Ureter (tissue), 1 donor: Measurements from ENCODE around the gene FAM170B. TPM values are rescaled to one million over a fixed set of nuclear protein-coding genes. Genes with fewer than 3 reads are reported as not detected.
A peak's percentile ranks its signal among the peaks of the same experiment; 100 is the strongest.

Experiments
- DNase-seq: peaks from one replicate; pipeline ENCODE4 v3.0.0-alpha.2; 2020; ENCODE audit warnings: low spot score
- total RNA-seq: library from RNA; stranded (reverse); gene quantifications from one replicate; pipeline ENCODE4 v1.2.4, GENCODE V29; 2023
- donor health status: DM: yes; HTN: yes; CAD: no.

FAM170B gene
- total RNA-seq, 1 donor from 2014 or later: not detected

GRCh38 chr10:49169776-49170175, 36.0 kb upstream of the FAM170B start:
- DNase-seq: no peak

GRCh38 chr10:49168831-49169500, 35.1 kb upstream of the FAM170B start:
- DNase-seq: no peak

GRCh38 chr10:49168171-49168540, 34.3 kb upstream of the FAM170B start:
- peak; percentile 37 for DNase-seq

GRCh38 chr10:49167425-49168170, 33.8 kb upstream of the FAM170B start:
- DNase-seq: peak; percentile 23

- peak; percentile 28 for DNase-seq
These were observed 32.9 kb upstream of the FAM170B start for GRCh38 chr10:49166484-49167400.

- peak; percentile 15 for DNase-seq
These were observed 32.1 kb upstream of the FAM170B start for GRCh38 chr10:49165821-49166483.

DNA sequence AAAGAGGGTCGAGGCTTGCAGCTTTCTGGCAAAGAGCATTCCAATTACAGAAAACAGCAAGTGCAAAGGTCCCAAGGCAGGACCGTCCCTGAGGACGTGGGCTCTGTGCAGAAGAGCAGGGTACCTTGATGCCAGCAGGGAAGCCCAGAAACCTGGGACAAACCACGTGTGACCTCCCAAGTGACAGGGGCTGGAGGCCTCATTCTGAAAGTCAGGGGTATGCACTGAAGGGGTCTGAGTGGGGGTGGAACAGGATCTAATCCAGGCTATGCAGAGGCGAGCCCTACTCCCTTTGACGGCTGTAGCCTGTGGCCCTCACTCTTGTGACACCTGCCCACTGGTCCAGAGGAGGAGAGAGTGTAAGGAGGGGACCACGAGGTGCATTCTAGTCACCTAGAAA, 31.4 kb upstream of the FAM170B start:
- DNase-seq: peak; percentile 17

GRCh38 chr10:49164559-49165188, 30.9 kb upstream of the FAM170B start:
- DNase-seq: peak; percentile 45

DNA sequence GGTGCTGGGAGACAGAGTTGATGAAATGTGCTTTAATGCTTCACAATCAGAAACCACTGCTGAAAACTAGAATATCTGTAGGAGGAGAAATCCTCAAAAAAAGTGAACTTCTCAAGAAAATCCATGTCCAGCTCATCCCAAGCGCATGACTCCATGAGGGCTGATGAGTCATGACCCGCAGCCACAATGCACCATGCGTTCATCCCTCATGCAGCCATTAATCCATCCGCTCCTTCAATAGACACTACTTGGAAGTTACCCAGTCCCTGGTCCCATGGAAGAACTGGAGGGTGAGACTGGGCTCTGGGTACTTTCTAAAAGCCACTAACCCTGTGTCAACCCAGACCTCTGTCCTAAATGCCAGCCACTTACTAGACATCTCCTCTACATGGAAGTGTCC, 29.9 kb upstream of the FAM170B start:
- peak; percentile 14 for DNase-seq

GRCh38 chr10:49162761-49163310, 29.0 kb upstream of the FAM170B start:
- DNase-seq: peak; percentile 36

DNA sequence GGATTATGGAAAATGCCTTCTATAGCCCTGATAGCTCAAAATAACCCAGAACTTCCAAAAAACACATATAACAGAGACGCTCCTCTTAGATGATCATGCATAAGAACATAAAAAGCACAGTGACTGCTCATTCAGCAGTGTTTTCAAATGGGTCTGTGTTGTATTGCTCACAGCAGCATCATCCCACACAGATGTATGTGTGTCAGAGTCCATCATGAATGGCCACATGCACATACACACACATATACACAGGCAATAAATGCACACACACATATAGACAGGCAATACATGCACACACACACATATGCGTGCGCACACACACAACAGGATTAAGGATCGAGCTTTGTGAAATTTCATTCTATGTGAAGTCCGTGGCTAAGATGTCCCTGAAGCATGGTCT, 28.2 kb upstream of the FAM170B start:
- no peak for DNase-seq

DNA sequence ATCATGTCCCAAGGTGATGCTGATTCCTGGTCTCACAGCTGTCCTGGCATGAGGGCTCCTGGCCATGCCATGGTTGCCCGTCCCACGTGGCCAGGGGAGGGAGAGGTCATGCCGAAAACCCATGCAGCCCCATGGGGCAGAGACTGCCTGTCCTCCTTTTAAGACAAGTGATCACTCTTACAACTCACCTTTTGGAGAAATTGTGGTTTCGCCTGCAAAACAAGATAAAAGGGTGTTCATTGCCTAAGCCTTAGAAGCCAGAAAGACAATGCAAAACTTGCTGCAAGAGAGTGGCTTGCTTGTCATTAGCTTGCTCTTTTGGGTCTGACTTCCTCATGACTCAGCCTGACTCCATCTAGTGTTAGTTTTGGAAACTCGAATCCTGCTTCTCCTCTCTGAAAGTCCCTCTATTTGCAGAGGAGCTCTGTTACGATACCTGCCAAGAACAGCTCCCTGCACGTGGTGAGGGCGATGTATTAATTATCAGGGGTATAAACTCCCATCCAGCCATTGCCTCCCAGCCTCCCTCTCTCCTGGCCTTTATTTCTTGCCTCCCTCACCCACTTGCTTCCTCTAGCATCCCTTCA, 27.7 kb upstream of the FAM170B start:
- peak; percentile 38 for DNase-seq

GRCh38 chr10:49160814-49161213, 27.0 kb upstream of the FAM170B start:
- peak; percentile 29 for DNase-seq

- DNase-seq: no peak
These were observed 26.3 kb upstream of the FAM170B start for GRCh38 chr10:49160110-49160509.

- DNase-seq: no peak
These were observed 25.1 kb upstream of the FAM170B start for GRCh38 chr10:49158915-49159314.

GRCh38 chr10:49158404-49158803, 24.6 kb upstream of the FAM170B start:
- no peak for DNase-seq

- DNase-seq: no peak
These were observed 23.4 kb upstream of the FAM170B start for GRCh38 chr10:49157229-49157628.

GRCh38 chr10:49154641-49155040, 20.8 kb upstream of the FAM170B start:
- DNase-seq: no peak

GRCh38 chr10:49153971-49154370, 20.1 kb upstream of the FAM170B start:
- no peak for DNase-seq

- DNase-seq: no peak
These were observed 19.3 kb upstream of the FAM170B start for GRCh38 chr10:49153115-49153514.

- DNase-seq: no peak
These were observed 18.8 kb upstream of the FAM170B start for GRCh38 chr10:49152663-49153062.
